NB4 (cell line): ENCODE results near the gene CMYA5.

ENCODE experiments used
- MAX ChIP-seq: IDR thresholded peaks from 2 replicates; pipeline ENCODE4 v1.6.1; 2011; ENCODE audit warnings: low read depth, low read length
- POLR2A ChIP-seq: IDR thresholded peaks from 2 replicates; pipeline ENCODE4 v1.6.1; 2011; ENCODE audit warnings: mild to moderate bottlenecking; ENCODE audit not compliant: insufficient read length; ENCODE audit errors: extremely low read depth

- no peak for TF ChIP-seq POLR2A
- no peak for TF ChIP-seq MAX
These were observed 38.8 kb downstream of the CMYA5 start for GRCh38 chr5:79728396-79728795.
